MM.1S (cell line): Measurements from ENCODE around the gene MND1.
"Not testable (repeated sequence)": the region's sequence is repeated elsewhere in the genome, so short reads cannot be mapped to it uniquely, and the experiment has no call there.

ENCODE experiments used
- DNase-seq: peaks from one replicate; pipeline ENCODE4 v3.0.0-alpha.2; 2015
- H2AFZ ChIP-seq: fragments of 300-600 bp; sonication (generic); 2 replicates; pipeline ENCODE4 v1.6.0; 2016; ENCODE audit warnings: antibody characterized with exemption, low read length
- H3F3A ChIP-seq: fragments of 300-600 bp; sonication (generic); 2 replicates; pipeline ENCODE4 v1.6.1; 2016; ENCODE audit warnings: mild to moderate bottlenecking, antibody characterized with exemption, low read length, moderate library complexity, mixed read lengths; ENCODE audit not compliant: insufficient read depth
- H3K27ac ChIP-seq: fragments of 300-600 bp; sonication (generic); 2 replicates; pipeline ENCODE4 v1.5.1; 2016; ENCODE audit warnings: mild to moderate bottlenecking, low read length
- H3K27me3 ChIP-seq: fragments of 300-600 bp; sonication (generic); replicated peaks from 2 replicates; pipeline ENCODE4 v1.6.0; 2016; ENCODE audit warnings: low read length; ENCODE audit not compliant: insufficient read depth
- H3K36me3 ChIP-seq: fragments of 300-600 bp; sonication (generic); replicated peaks from 2 replicates; pipeline ENCODE4 v1.6.1; 2016; ENCODE audit warnings: mild to moderate bottlenecking, low read length, mixed read lengths; ENCODE audit not compliant: insufficient read depth
- H3K4me1 ChIP-seq: fragments of 300-600 bp; sonication (generic); 2 replicates; pipeline ENCODE4 v1.6.1; 2016; ENCODE audit warnings: low read length, mixed read lengths
- H3K4me2 ChIP-seq: fragments of 300-600 bp; sonication (generic); 2 replicates; pipeline ENCODE4 v1.6.0; 2016; ENCODE audit warnings: low read depth, low read length
- H3K4me3 ChIP-seq: fragments of 300-600 bp; sonication (generic); 2 replicates; pipeline ENCODE4 v1.5.1; 2016; ENCODE audit warnings: low read length, mixed read lengths
- H3K79me2 ChIP-seq: fragments of 300-600 bp; sonication (generic); 2 replicates; pipeline ENCODE4 v1.6.1; 2016; ENCODE audit warnings: mixed run types, low read length, mixed read lengths
- H3K9ac ChIP-seq: fragments of 300-600 bp; sonication (generic); 2 replicates; pipeline ENCODE4 v1.6.1; 2016; ENCODE audit warnings: low read length, mixed read lengths
- H3K9me2 ChIP-seq: fragments of 300-600 bp; sonication (generic); replicated peaks from 2 replicates; pipeline ENCODE4 v1.6.1; 2016; ENCODE audit warnings: mild to moderate bottlenecking, low read length, mixed read lengths; ENCODE audit not compliant: insufficient read depth
- H3K9me3 ChIP-seq: fragments of 300-600 bp; sonication (generic); replicated peaks from 2 replicates; pipeline ENCODE4 v1.6.1; 2016; ENCODE audit warnings: mild to moderate bottlenecking, low read length, mixed read lengths; ENCODE audit not compliant: insufficient read depth
- H4K20me1 ChIP-seq: fragments of 300-600 bp; sonication (generic); 2 replicates; pipeline ENCODE4 v1.6.1; 2016; ENCODE audit warnings: mild to moderate bottlenecking, low read length, moderate library complexity, mixed read lengths; ENCODE audit not compliant: insufficient read depth
- EZH2 ChIP-seq: fragments of 300-600 bp; sonication (generic); optimal IDR thresholded peaks from 2 replicates; pipeline ENCODE3; 2017; ENCODE audit warnings: low read depth, mild to moderate bottlenecking, antibody characterized with exemption, low read length, mixed read lengths
- EZH2phosphoT487 ChIP-seq: fragments of 300-600 bp; sonication (generic); IDR thresholded peaks from 2 replicates; pipeline ENCODE4 v1.6.1; 2018; ENCODE audit warnings: antibody characterized with exemption, low read length
- TF ChIP-seq, protein P1 (sequence below): fragments of 300-600 bp; sonication (generic); IDR thresholded peaks from 2 replicates; pipeline ENCODE4 v1.5.1; 2016; ENCODE audit warnings: antibody characterized with exemption, low read length, mixed read lengths

Gene MND1

DNA sequence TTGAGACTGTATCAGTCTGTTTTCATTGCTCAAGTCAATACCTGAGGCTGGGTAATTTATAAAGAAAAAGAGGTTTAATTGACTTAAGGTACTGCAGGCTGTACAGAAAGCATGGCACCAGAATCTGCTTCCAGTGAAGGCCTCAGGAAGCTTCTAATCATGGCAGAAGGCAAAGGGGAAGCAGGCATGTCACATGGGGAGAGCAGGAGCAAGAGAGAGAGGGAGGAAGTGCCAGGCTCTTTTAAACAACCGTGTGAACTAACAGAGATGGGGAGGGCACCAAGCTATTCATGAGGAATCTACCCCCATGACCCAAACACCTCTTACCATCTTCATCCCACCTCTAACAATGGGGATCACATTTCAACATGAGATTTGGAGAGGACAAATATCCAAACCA lies 114.5 kb downstream of the MND1 start:
- Histone ChIP-seq H3K4me1 (no peaks in the 10 kb centered on the region), H3K9me2 (no peaks in the 10 kb centered on the region), H3K9ac (no peak overlapping the region), H4K20me1 (no peaks in the 10 kb centered on the region), H3K79me2 (no peaks in the 10 kb centered on the region), H2AFZ (no peak overlapping the region), H3K4me2 (no peak overlapping the region), H3F3A (no peaks in the 10 kb centered on the region), H3K27ac (no peak overlapping the region), H3K27me3 (0 out of 2 replicates have a peak, but pooled peaks cover 3% of the 10 kb centered on the region), H3K36me3 (no peaks in the 10 kb centered on the region), H3K9me3 (no peaks in the 10 kb centered on the region), H3K4me3 (no peak overlapping the region)
- TF ChIP-seq EZH2 (no peak), EZH2phosphoT487 (no peak)
- TF ChIP-seq, protein P1, sequence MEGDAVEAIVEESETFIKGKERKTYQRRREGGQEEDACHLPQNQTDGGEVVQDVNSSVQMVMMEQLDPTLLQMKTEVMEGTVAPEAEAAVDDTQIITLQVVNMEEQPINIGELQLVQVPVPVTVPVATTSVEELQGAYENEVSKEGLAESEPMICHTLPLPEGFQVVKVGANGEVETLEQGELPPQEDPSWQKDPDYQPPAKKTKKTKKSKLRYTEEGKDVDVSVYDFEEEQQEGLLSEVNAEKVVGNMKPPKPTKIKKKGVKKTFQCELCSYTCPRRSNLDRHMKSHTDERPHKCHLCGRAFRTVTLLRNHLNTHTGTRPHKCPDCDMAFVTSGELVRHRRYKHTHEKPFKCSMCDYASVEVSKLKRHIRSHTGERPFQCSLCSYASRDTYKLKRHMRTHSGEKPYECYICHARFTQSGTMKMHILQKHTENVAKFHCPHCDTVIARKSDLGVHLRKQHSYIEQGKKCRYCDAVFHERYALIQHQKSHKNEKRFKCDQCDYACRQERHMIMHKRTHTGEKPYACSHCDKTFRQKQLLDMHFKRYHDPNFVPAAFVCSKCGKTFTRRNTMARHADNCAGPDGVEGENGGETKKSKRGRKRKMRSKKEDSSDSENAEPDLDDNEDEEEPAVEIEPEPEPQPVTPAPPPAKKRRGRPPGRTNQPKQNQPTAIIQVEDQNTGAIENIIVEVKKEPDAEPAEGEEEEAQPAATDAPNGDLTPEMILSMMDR, result no peak
- no peak for DNase-seq

DNA sequence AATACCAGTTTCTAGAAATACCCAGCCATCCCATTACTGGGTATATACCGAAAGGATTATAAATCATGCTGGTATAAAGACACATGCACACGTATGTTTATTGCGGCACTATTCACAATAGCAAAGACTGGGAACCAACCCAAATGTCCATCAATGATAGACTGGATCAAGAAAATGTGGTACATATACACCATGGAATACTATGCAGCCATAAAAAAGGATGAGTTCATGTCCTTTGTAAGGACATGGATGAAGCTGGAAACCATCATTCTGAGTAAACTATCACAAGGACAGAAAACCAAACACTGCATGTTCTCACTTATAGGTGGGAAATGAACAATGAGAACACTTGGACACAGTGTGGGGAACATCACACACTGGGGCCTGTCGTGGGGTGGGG lies 117.1 kb downstream of the MND1 start:
- not testable (repeated sequence) for H2AFZ ChIP-seq, DNase-seq, H3K9me3 ChIP-seq, H3K27ac ChIP-seq, H3K4me2 ChIP-seq, H3K36me3 ChIP-seq, H3K9ac ChIP-seq, H3K9me2 ChIP-seq, H4K20me1 ChIP-seq, H3K4me1 ChIP-seq, H3K79me2 ChIP-seq, H3K4me3 ChIP-seq
- peaks cover 12% of the 10 kb centered on the region for H3F3A ChIP-seq
- H3K27me3 ChIP-seq, result peaks cover 21% of the 10 kb centered on the region

DNA sequence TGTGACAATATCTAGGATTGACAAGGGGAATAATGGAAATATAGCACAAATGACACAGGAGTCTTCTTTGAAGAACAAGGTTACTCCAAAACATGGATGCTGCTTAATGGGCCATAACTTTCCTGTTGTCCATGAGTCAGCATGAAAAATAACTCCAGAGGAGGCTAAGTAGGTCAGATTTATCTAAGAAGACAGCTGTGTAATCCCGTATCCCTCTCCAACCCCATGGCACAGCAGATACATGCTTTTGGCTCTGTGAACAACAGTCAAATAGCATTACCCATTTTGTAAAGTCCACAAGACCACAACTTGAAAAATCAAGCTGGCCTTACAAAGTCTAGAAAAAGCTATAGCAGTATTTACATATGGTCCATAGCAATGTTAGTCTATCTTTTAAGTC lies 119.6 kb downstream of the MND1 start:
- no peak for DNase-seq
- TF ChIP-seq EZH2, result no peak
- TF ChIP-seq, protein P1, result no peak
- no peak for TF ChIP-seq EZH2phosphoT487
- Histone ChIP-seq H3K36me3 (no peaks in the 10 kb centered on the region), H3K9me2 (no peaks in the 10 kb centered on the region), H3K4me2 (no peak overlapping the region), H3K4me3 (no peak overlapping the region), H3K27me3 (peaks cover 21% of the 10 kb centered on the region), H4K20me1 (no peaks in the 10 kb centered on the region), H3K9me3 (no peaks in the 10 kb centered on the region), H3K79me2 (no peaks in the 10 kb centered on the region), H2AFZ (no peak overlapping the region), H3K27ac (no peak overlapping the region), H3K9ac (no peak overlapping the region), H3F3A (peaks cover 25% of the 10 kb centered on the region), H3K4me1 (peaks cover 22% of the 10 kb centered on the region)
